AG04450 (cell line): ENCODE data around the gene HLA-DRB1. TPM values are rescaled to one million over a fixed set of nuclear protein-coding genes. Genes with fewer than 3 reads are reported as not detected.
"Not testable (repeated sequence)": the region's sequence is repeated elsewhere in the genome, so short reads cannot be mapped to it uniquely, and the experiment has no call there.

Experiments used
- CTCF ChIA-PET: fragments of 300-600, 350-600 bp; formaldehyde crosslinking; extraction: SDS; loops from one replicate; lab custom pipeline; 2022; ENCODE audit warnings: antibody characterized with exemption, inconsistent platforms; lab: Charles Lee
- POLR2A ChIA-PET: fragments of 350-600 bp; formaldehyde crosslinking; extraction: SDS; loops from one replicate; lab custom pipeline; 2021; ENCODE audit warnings: antibody characterized with exemption, inconsistent platforms; lab: Yijun Ruan, JAX
- DNase-seq: peaks from one replicate; pipeline ENCODE4 v3.0.0-alpha.2; 2011; ENCODE audit warnings: low read depth, low spot score
- H3K27ac ChIP-seq: one replicate; pipeline ENCODE4 v1.5.1; 2012; ENCODE audit warnings: low read depth, low read length, control low read depth
- H3K27me3 ChIP-seq: one replicate; pipeline ENCODE4 v1.6.0; 2012; ENCODE audit warnings: low read length; ENCODE audit not compliant: control insufficient read depth, insufficient read depth
- H3K4me3 ChIP-seq: 2 replicates; pipeline ENCODE4 v1.5.1; 2011; ENCODE audit warnings: mild to moderate bottlenecking, low read depth, low read length, control low read depth
- H3K9me3 ChIP-seq: 2 replicates; pipeline ENCODE4 v1.5.1; 2012; ENCODE audit warnings: low read length; ENCODE audit not compliant: control insufficient read depth, insufficient read depth
- CTCF ChIP-seq: IDR thresholded peaks from 2 replicates; pipeline ENCODE4 v1.5.1; 2011; ENCODE audit warnings: low read depth, low read length, control low read depth, inconsistent platforms
- polyA plus RNA-seq: library from polyadenylated mRNA; depleted of rRNA; stranded (reverse); fragments of >200 nt; gene quantifications from 2 replicates; pipeline ENCODE4 v1.2.3, GENCODE V29; 2011

The HLA-DRB1 gene
- polyA plus RNA-seq, 1 experiment = not detected

GRCh38 chr6:32581315-32582095, 8.1 kb downstream of the HLA-DRB1 start:
- no peak overlapping the region for H3K4me3 ChIP-seq
- H3K9me3 ChIP-seq = no peaks in the 10 kb centered on the region
- DNase-seq = no peak
- H3K27me3 ChIP-seq = no peaks in the 10 kb centered on the region
- no peak for TF ChIP-seq CTCF
- no peak overlapping the region for H3K27ac ChIP-seq
- POLR2A ChIA-PET = no interaction called here
- CTCF ChIA-PET = no interaction called here

GRCh38 chr6:32580593-32580992, 9.1 kb downstream of the HLA-DRB1 start:
- Histone ChIP-seq H3K27ac (no peak overlapping the region), H3K4me3 (no peak overlapping the region), H3K27me3 (no peaks in the 10 kb centered on the region), H3K9me3 (no peaks in the 10 kb centered on the region)
- CTCF ChIA-PET = no interaction called here
- no peak for DNase-seq
- no peak for TF ChIP-seq CTCF
- POLR2A ChIA-PET = no interaction called here

GRCh38 chr6:32578962-32579361, 10.7 kb downstream of the HLA-DRB1 start:
- no peak for DNase-seq
- ChIA-PET POLR2A (no interaction called here), CTCF (no interaction called here)
- no peak overlapping the region for H3K27ac ChIP-seq
- H3K27me3 ChIP-seq = no peaks in the 10 kb centered on the region
- no peaks in the 10 kb centered on the region for H3K9me3 ChIP-seq
- TF ChIP-seq CTCF = no peak
- no peak overlapping the region for H3K4me3 ChIP-seq

- H3K9me3 ChIP-seq, DNase-seq, H3K27ac ChIP-seq, H3K4me3 ChIP-seq, CTCF ChIA-PET, POLR2A ChIA-PET, H3K27me3 ChIP-seq: not testable (repeated sequence)
These were observed 12.2 kb downstream of the HLA-DRB1 start for GRCh38 chr6:32577493-32577892.

GRCh38 chr6:32576250-32576649, 13.4 kb downstream of the HLA-DRB1 start:
- Histone ChIP-seq H3K4me3 (no peak overlapping the region), H3K27ac (no peak overlapping the region), H3K27me3 (no peaks in the 10 kb centered on the region), H3K9me3 (no peaks in the 10 kb centered on the region)
- CTCF ChIA-PET = no interaction called here
- no peak for TF ChIP-seq CTCF
- no peak for DNase-seq
- POLR2A ChIA-PET = no interaction called here
